Thoracic aorta (tissue), 2 donors: ENCODE data around the gene NPBWR2. TPM values are rescaled to one million over a fixed set of nuclear protein-coding genes. Genes with fewer than 3 reads are reported as not detected.
"Not testable (repeated sequence)": the region's sequence is repeated elsewhere in the genome, so short reads cannot be mapped to it uniquely, and the experiment has no call there.

ENCODE experiments used
- ATAC-seq: fragments of 150-250 bp; one replicate; pipeline ENCODE4 v1.8.0; 2017; ENCODE audit warnings: low read depth; ENCODE audit not compliant: insufficient number of reproducible peaks, low FRiP score
- DNase-seq: peaks from one replicate; pipeline ENCODE4 v3.0.0-alpha.2; 2020; ENCODE audit warnings: low spot score
- H3K27ac ChIP-seq, 2 donors: fragments of 200-600 bp; sonication (generic); 1 replicate in 1 of 2; 2 replicates in 1 of 2; pipeline ENCODE4 v1.5.1; 2016; ENCODE audit warnings: mild to moderate bottlenecking in 2 of 2, moderate library complexity in 2 of 2
- H3K27me3 ChIP-seq: fragments of 200-600 bp; sonication (generic); replicated peaks from 2 replicates; pipeline ENCODE4 v1.6.0; 2016; ENCODE audit warnings: mild to moderate bottlenecking; ENCODE audit not compliant: insufficient read depth
- H3K36me3 ChIP-seq: fragments of 200-600 bp; sonication (generic); one replicate; pipeline ENCODE4 v1.5.1; 2016
- H3K4me1 ChIP-seq, 2 donors: fragments of 200-600 bp; sonication (generic); 1 replicate in 1 of 2; 2 replicates in 1 of 2; pipeline versions ENCODE4 v1.5.1 to v1.6.0; 2016; ENCODE audit warnings: low read depth in 2 of 2, mild to moderate bottlenecking in 1 of 2; ENCODE audit not compliant: control insufficient read depth in 1 of 2
- H3K4me3 ChIP-seq: fragments of 200-600 bp; sonication (generic); 2 replicates; pipeline ENCODE4 v1.5.1; 2016; ENCODE audit warnings: mild to moderate bottlenecking
- H3K9me3 ChIP-seq: fragments of 200-600 bp; sonication (generic); 2 replicates; pipeline ENCODE4 v1.5.1; 2016
- CTCF ChIP-seq: fragments of 200-600 bp; sonication (generic); IDR thresholded peaks from one replicate; pipeline ENCODE4 v1.5.1; 2019; ENCODE audit warnings: antibody characterized with exemption
- total RNA-seq, 2 donors: library from RNA; depleted of rRNA; stranded (reverse); fragments of >200 nt; gene quantifications; one replicate each; pipeline versions ENCODE4 v1.1.0 to v1.2.3, GENCODE V29; 2016

Gene NPBWR2
- total RNA-seq, 2 donors from 2014 or later = not detected

- ATAC-seq (no peak), DNase-seq (no peak)
- TF ChIP-seq CTCF = no peak
Measured at GRCh38 chr20:64119301-64119680, 11.9 kb upstream of the NPBWR2 start.

GRCh38 chr20:64117432-64117777 is 10.0 kb upstream of the NPBWR2 start:
- H3K27me3 ChIP-seq, H3K9me3 ChIP-seq, DNase-seq, H3K4me1 ChIP-seq, ATAC-seq, H3K27ac ChIP-seq, H3K36me3 ChIP-seq, H3K4me3 ChIP-seq: not testable (repeated sequence)

More at GRCh38 chr20:64119301-64119680, 11.9 kb upstream of the NPBWR2 start:
- Histone ChIP-seq H3K4me3 (no peak overlapping the region), H3K27ac (no peak overlapping the region), H3K9me3 (no peaks in the 10 kb centered on the region), H3K27me3 (peaks cover 5% of the 10 kb centered on the region), H3K4me1 (no peaks in the 10 kb centered on the region), H3K36me3 (no peaks in the 10 kb centered on the region)

- Histone ChIP-seq H3K9me3 (no peaks in the 10 kb centered on the region), H3K36me3 (no peaks in the 10 kb centered on the region), H3K27ac (no peak overlapping the region), H3K4me3 (no peak overlapping the region), H3K27me3 (peaks cover 5% of the 10 kb centered on the region), H3K4me1 (no peaks in the 10 kb centered on the region)
- DNase-seq (no peak), ATAC-seq (no peak)
- TF ChIP-seq CTCF = no peak
Measured at GRCh38 chr20:64116541-64117431, 9.4 kb upstream of the NPBWR2 start.

GRCh38 chr20:64116016-64116415 is 8.7 kb upstream of the NPBWR2 start:
- Histone ChIP-seq H3K4me1 (no peaks in the 10 kb centered on the region), H3K9me3 (no peaks in the 10 kb centered on the region), H3K36me3 (no peaks in the 10 kb centered on the region), H3K27me3 (peaks cover 2% of the 10 kb centered on the region), H3K4me3 (no peak overlapping the region), H3K27ac (no peak overlapping the region)
- no peak for DNase-seq
- no peak for ATAC-seq
- no peak for TF ChIP-seq CTCF

GRCh38 chr20:64115171-64115911 is 8.0 kb upstream of the NPBWR2 start:
- TF ChIP-seq CTCF = no peak
- Histone ChIP-seq H3K27ac (no peak overlapping the region), H3K4me3 (no peak overlapping the region), H3K9me3 (no peaks in the 10 kb centered on the region), H3K4me1 (no peaks in the 10 kb centered on the region), H3K27me3 (no peaks in the 10 kb centered on the region), H3K36me3 (no peaks in the 10 kb centered on the region)
- DNase-seq (no peak), ATAC-seq (no peak)
